Effector memory CD8-positive, alpha-beta T cell (primary cell): ENCODE data around the gene TYW1.
A peak's percentile ranks its signal among the peaks of the same experiment; 100 is the strongest.
"Not testable (repeated sequence)": the region's sequence is repeated elsewhere in the genome, so short reads cannot be mapped to it uniquely, and the experiment has no call there.

ENCODE experiments used
- ATAC-seq: fragments of 150-1000 bp; cut with Tn5 transposase; replicated peaks from 2 replicates; pipeline ENCODE4 v1.10.0; 2021; ENCODE audit warnings: mild to moderate bottlenecking, moderate library complexity
- DNase-seq, 3 experiments: peaks; one replicate each; pipeline ENCODE4 v3.0.0; 2021
- H3K27ac Mint-ChIP-seq, 2 donors: one replicate each; pipeline ENCODE4 v1.8.0; 2022; ENCODE audit warnings: mild to moderate bottlenecking in 2 of 2, mixed read lengths in 2 of 2, moderate library complexity in 2 of 2
- H3K27me3 Mint-ChIP-seq, 2 donors: one replicate each; pipeline ENCODE4 v1.8.0; 2022; ENCODE audit warnings: mixed read lengths in 2 of 2
- H3K36me3 Mint-ChIP-seq: one replicate; pipeline ENCODE4 v1.8.0; 2022; ENCODE audit warnings: mild to moderate bottlenecking, moderate library complexity, mixed read lengths; ENCODE audit not compliant: insufficient read depth
- H3K4me1 Mint-ChIP-seq, 2 donors: one replicate each; pipeline ENCODE4 v1.8.0; 2022; ENCODE audit warnings: low read depth in 2 of 2, mixed read lengths in 2 of 2
- H3K4me3 Mint-ChIP-seq, 2 donors: one replicate each; pipeline ENCODE4 v1.8.0; 2022; ENCODE audit warnings: mild to moderate bottlenecking in 2 of 2, mixed read lengths in 2 of 2, moderate library complexity in 2 of 2
- H3K9me3 Mint-ChIP-seq, 2 donors: one replicate each; pipeline ENCODE4 v1.8.0; 2022; ENCODE audit warnings: mixed read lengths in 2 of 2
- total RNA-seq, 9 experiments: gene quantifications; one replicate each; lab custom pipeline; 2026; lab: John Stamatoyannopoulos, UW

The TYW1 gene, protein sequence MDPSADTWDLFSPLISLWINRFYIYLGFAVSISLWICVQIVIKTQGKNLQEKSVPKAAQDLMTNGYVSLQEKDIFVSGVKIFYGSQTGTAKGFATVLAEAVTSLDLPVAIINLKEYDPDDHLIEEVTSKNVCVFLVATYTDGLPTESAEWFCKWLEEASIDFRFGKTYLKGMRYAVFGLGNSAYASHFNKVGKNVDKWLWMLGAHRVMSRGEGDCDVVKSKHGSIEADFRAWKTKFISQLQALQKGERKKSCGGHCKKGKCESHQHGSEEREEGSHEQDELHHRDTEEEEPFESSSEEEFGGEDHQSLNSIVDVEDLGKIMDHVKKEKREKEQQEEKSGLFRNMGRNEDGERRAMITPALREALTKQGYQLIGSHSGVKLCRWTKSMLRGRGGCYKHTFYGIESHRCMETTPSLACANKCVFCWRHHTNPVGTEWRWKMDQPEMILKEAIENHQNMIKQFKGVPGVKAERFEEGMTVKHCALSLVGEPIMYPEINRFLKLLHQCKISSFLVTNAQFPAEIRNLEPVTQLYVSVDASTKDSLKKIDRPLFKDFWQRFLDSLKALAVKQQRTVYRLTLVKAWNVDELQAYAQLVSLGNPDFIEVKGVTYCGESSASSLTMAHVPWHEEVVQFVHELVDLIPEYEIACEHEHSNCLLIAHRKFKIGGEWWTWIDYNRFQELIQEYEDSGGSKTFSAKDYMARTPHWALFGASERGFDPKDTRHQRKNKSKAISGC
- 43.6 to 73.6 (median 53.1) reads per million in 9 experiments for total RNA-seq

DNA sequence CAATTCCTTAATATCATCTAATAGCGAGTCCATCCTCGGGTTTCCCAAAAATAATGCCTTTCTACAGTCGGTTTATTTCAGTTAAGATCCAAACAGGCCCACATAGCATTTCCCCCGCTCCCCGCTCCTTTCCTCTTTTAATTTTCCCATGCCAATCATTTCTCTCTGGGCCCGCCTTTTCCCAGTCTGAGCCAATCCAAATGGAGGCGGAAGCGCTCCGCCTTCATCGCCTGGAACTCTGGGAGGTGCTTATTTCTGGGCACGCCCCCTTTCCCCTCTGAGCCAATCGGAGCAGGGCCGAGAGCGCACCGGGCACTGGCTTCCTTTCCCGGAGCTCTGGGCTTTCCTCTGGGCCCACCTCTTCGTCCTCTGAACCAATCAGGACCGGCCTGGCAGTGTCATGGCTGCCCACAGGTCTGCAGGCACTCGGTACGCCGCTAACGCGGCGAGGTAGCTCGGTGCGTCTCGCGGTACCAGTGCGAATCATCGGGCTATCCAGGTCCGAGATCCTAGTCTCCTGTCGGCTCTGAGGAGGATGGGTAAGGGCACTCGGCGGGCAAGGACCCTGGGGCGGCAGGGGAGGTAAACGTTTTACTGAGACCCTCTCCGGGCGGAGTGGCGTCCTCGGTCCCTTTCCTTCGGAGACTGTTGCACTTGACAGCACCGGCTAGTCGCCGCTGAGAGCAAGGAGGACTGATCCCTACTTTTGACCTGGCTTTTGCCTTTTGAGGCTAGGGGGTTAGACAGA is at the start of gene TYW1:
Gene TYW1, plus strand, starts transcription at position 390 of the 748 bp plus-strand sequence. Its CDS starts 146 bp downstream, at position 536.
- H3K9me3 Mint-ChIP-seq, H3K27me3 Mint-ChIP-seq: not testable (repeated sequence)
- ATAC-seq, result peak; percentile 79
- DNase-seq, result peak; percentile 98 to 99 (median 99)
- H3K27ac Mint-ChIP-seq, result peak within 1 kb of the TSS; percentile 99
- H3K4me3 Mint-ChIP-seq, result peak within 1 kb of the TSS; percentile 93 to 95
- peaks cover 17 to 23% of the 10 kb centered on the region in 2 donors for H3K4me1 Mint-ChIP-seq
- H3K36me3 Mint-ChIP-seq, result peaks cover 56% of the 10 kb centered on the region

DNA sequence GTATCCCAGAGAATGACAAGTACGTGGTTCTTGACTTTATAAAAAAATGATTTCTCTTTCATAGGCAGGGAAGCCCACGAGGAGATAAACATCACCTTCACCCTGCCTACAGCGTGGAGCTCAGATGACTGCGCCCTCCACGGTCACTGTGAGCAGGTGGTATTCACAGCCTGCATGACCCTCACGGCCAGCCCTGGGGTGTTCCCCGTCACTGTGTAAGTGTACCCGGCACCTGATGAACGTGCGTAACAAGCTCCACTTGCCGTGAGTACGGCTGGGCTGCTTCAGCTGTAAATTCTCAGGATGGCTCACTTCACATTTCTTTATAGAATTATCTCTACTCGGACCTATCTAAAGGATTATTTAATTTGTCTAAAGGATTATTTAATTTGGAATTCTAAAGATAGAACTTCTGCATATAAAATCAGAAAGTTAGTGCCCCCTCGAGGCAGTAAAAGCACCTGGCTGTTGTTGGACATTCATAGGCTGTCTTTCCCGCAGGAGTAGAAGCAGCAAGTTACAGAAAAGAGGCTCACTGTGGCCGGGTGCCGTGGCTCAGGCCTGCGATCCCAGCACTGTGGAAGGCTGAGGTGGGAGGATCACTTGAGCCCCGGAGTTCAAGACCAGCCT is 48.0 kb upstream of the TYW1 start:
- Mint-ChIP-seq H3K27me3 (no peaks in the 10 kb centered on the region), H3K36me3 (peaks cover 92% of the 10 kb centered on the region), H3K27ac (no peak overlapping the region), H3K4me3 (no peak overlapping the region), H3K9me3 (no peaks in the 10 kb centered on the region), H3K4me1 (peaks cover 0 to 2% of the 10 kb centered on the region in 2 donors)
- no peak for DNase-seq
- no peak for ATAC-seq

DNA sequence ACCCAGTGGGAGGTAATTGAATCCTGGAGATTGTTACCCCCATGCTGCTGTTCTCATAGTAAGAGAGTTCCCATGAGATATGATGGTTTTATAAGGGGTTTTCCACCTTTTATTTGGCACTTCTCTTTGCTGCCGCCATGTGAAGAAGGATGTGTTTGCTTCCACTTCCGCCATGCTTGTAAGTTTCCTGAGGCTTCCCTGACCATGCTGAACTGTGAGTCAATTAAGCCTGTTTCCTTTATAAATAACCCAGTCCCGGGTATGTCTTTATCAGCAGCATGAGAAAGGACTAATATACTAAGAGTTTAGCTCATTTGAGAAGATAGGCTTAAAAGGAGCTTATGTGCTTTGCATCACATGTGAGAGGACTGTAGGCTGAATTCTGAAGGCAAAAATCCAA is 46.3 kb upstream of the TYW1 start:
- Mint-ChIP-seq H3K36me3 (peaks cover 92% of the 10 kb centered on the region), H3K27me3 (no peaks in the 10 kb centered on the region), H3K4me1 (peaks cover 0 to 2% of the 10 kb centered on the region in 2 donors), H3K9me3 (no peaks in the 10 kb centered on the region), H3K4me3 (no peak overlapping the region), H3K27ac (no peak overlapping the region)
- DNase-seq (no peak), ATAC-seq (no peak)

DNA sequence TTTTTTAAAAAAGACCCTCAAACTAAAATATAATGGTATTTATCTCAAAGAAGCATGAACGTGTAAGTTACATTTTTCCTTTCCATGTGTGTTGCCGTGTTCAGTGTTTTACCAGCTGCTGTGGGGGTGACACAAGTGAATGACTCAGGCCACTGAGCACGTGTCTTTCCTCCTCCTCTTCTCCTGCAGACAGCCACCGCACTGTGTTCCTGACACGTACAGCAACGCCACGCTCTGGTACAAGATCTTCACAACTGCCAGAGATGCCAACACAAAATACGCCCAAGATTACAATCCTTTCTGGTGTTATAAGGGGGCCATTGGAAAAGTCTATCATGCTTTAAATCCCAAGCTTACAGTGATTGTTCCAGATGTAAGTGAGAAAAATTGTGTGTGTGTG is 45.9 kb upstream of the TYW1 start:
- H3K27me3 Mint-ChIP-seq, result no peaks in the 10 kb centered on the region
- H3K4me3 Mint-ChIP-seq, result no peak overlapping the region
- peaks cover 92% of the 10 kb centered on the region for H3K36me3 Mint-ChIP-seq
- no peak overlapping the region for H3K27ac Mint-ChIP-seq
- H3K9me3 Mint-ChIP-seq, result no peaks in the 10 kb centered on the region
- DNase-seq, result no peak
- no peak for ATAC-seq
- peaks cover 0 to 2% of the 10 kb centered on the region in 2 donors for H3K4me1 Mint-ChIP-seq

DNA sequence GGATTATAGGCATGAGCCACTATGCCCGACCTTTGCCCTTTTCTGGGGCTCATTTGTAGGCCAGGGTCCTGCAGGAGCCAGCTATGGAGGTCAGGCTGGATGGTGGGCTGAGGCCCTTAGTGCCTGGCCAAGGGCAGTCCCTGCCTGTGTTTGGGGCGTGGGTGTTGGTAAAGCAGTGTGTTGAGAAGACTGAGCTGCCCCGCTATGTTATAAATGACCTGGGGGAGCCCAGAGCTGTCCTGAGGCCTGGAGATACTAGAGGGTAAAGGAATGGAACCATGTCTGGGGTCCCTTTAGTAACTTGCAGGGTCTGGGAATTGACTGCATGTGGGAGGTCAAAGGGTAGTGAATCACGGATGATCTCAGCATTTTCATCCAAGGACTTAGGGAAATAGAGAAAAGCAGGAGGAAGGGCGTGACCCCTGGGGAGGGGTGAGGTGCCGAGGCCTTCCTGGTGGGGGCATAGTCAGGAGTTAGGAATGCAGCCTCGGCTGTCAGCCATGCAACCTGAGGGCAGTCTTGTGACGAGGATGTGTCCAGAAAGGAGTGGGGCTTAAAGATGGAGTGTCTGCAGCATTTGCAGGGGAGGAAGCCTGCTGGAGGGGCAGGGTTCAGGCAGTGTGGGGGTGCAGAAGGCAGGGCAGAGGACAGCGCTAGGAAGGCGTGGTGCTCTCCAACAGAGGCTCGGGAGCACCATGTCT is 44.1 kb upstream of the TYW1 start:
- H3K4me3 Mint-ChIP-seq, result no peak overlapping the region
- H3K27ac Mint-ChIP-seq, result peak overlapping the region in 1 of 2 donors; percentile 28
- DNase-seq, result no peak

DNA sequence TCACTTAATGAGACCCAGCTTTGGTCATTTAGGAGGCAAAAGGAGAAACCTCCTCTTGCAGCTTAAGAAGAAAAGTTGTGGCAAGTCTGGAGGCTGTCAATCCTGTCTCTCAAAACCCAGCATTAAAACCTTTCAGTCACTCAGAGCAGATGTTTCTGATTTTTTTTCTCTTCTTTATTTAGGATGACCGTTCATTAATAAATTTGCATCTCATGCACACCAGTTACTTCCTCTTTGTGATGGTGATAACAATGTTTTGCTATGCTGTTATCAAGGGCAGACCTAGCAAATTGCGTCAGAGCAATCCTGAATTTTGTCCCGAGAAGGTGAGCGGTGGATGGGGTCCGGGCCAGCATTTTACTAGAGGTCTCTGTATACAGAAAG is 43.6 kb upstream of the TYW1 start:
- peak overlapping the region in 1 of 2 donors; percentile 41 for H3K27ac Mint-ChIP-seq
- DNase-seq (no peak), ATAC-seq (no peak)
- peaks cover 87% of the 10 kb centered on the region for H3K36me3 Mint-ChIP-seq
- no peaks in the 10 kb centered on the region for H3K27me3 Mint-ChIP-seq
- no peaks in the 10 kb centered on the region for H3K9me3 Mint-ChIP-seq
- peaks cover 0 to 2% of the 10 kb centered on the region in 2 donors for H3K4me1 Mint-ChIP-seq
- H3K4me3 Mint-ChIP-seq, result no peak overlapping the region

More for the DNA sequence above, 44.1 kb upstream of the TYW1 start:
- peaks cover 0 to 2% of the 10 kb centered on the region in 2 donors for H3K4me1 Mint-ChIP-seq
- ATAC-seq, result no peak
- H3K36me3 Mint-ChIP-seq, result peaks cover 92% of the 10 kb centered on the region
- H3K9me3 Mint-ChIP-seq, result no peaks in the 10 kb centered on the region
- no peaks in the 10 kb centered on the region for H3K27me3 Mint-ChIP-seq

DNA sequence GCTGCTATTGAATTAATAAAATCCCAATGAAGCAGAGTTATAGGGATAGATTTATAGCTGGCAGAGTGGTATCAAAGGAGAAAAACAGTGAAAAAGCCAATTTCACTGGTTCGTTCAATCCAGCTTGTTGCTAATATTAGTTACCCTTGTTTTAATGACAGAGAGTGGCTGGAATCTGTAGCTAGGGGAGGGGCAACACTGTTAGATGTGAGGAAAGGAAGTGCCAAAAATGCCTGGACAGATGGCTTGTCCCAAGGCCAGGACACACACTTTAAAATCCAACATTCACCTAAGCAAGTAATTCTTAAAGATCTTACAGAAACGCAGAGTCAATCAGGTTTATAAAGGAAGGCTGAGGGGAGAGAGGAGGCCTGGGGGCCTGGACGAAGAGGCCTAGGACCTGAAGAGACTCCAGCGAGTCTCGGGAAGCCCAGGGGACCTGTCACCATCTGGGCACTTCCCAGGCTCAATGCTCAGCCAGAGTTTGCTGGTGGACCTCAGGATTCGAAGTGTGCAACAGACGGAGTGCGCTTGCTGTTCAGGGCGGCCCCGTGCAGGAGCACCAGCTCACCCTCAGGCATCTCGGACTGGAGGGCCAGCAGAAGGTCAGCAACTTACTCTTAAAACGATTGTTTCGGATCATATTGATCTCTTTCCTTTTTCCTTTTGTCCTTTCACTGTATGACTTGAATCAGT is 38.9 kb upstream of the TYW1 start:
- H3K36me3 Mint-ChIP-seq, result peaks cover 63% of the 10 kb centered on the region
- no peak overlapping the region for H3K4me3 Mint-ChIP-seq
- no peak for DNase-seq
- no peak for ATAC-seq
- no peaks in the 10 kb centered on the region for H3K4me1 Mint-ChIP-seq
- H3K27me3 Mint-ChIP-seq, result no peaks in the 10 kb centered on the region
- H3K9me3 Mint-ChIP-seq, result no peaks in the 10 kb centered on the region
- peak overlapping the region in 1 of 2 donors; percentile 54 for H3K27ac Mint-ChIP-seq

DNA sequence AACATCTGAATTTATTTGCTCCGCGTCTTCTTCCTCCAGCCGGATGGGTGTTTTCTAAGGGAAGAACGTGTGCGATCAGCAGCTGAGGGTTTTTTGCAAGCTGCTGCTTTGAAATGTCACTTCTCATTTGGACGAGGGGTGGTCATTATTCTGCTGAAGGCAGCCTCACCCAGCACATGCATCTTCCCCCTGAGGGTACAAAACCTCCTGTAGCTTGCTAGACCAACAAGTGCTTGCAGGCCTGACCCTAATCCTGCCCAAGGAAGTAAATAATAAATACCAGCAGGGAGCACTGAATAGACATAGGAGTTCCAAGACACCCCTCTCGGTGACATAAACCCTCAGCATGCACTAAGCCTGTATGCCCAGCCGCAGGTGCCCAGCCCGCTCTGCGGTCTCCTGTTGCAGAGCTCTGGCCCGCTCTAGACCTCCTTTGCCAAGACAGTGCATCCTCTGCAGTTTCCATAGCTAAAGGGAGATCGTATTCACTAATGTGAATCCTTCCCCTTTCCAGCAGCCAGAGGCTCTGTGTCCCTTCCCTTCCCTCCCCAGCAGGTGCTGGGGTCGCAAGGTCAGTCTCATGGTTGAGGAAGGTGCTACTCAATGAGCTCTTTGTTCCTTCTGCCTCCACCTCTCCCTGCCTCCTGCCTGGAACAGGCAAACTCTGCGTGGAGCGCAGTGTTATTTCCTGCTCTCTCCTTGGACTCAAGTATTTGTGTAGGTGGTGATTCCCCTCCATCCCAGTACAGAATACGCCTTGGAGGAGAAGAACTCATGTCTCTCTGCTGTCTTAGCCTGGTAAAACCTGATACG is 37.9 kb upstream of the TYW1 start:
- Mint-ChIP-seq H3K36me3 (peaks cover 53% of the 10 kb centered on the region), H3K27me3 (no peaks in the 10 kb centered on the region), H3K4me1 (no peaks in the 10 kb centered on the region), H3K27ac (no peak overlapping the region), H3K9me3 (no peaks in the 10 kb centered on the region), H3K4me3 (no peak overlapping the region)
- ATAC-seq, result no peak
- DNase-seq, result no peak

DNA sequence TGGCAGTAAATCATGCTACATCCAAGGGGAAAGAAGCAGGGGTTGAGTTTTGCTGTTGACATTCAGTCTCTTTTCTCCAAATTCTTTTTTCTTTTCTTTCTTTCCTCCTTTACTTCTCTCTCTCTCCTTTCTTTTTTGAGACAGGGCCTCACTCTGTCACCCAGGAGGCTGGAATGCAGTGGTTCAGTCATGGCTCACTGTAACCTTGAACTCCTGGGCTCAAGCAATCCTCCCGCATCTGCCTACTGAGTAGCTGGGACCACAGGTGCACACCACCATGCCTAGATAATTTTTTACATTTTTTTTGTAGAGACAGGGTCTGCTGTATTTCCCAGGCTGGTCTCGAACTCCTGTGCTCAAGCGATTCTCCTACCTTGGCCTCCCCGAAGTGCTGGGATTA is 36.4 kb upstream of the TYW1 start:
- no peak overlapping the region for H3K4me3 Mint-ChIP-seq
- H3K9me3 Mint-ChIP-seq, result no peaks in the 10 kb centered on the region
- H3K27me3 Mint-ChIP-seq, result no peaks in the 10 kb centered on the region
- no peak for ATAC-seq
- no peak for DNase-seq
- H3K4me1 Mint-ChIP-seq, result no peaks in the 10 kb centered on the region
- H3K27ac Mint-ChIP-seq, result peak overlapping the region in 1 of 2 donors; percentile 68
- H3K36me3 Mint-ChIP-seq, result peaks cover 38% of the 10 kb centered on the region

DNA sequence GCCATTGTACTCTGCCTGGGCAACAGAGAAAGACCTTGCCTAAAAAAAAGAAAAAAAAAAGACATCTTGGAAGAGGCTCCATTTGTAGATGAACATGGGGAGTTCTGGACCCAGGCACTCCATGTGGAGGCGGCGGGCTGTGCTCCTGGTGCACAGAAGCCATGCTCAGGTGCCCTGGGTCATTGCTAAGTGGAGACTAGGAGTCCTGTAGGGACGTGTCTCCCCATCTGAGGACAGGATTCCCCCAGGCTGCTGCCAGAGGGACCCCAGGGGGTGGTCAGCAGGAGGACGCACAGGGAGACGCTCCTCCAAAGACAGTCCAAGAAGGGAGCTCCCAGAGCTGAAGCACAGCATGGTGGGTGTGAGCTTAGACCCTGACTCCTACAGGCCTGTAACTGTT is 35.5 kb upstream of the TYW1 start:
- H3K27ac Mint-ChIP-seq, result no peak overlapping the region
- H3K27me3 Mint-ChIP-seq, result no peaks in the 10 kb centered on the region
- H3K9me3 Mint-ChIP-seq, result no peaks in the 10 kb centered on the region
- DNase-seq (no peak), ATAC-seq (no peak)
- no peaks in the 10 kb centered on the region for H3K4me1 Mint-ChIP-seq
- peaks cover 29% of the 10 kb centered on the region for H3K36me3 Mint-ChIP-seq
- no peak overlapping the region for H3K4me3 Mint-ChIP-seq

DNA sequence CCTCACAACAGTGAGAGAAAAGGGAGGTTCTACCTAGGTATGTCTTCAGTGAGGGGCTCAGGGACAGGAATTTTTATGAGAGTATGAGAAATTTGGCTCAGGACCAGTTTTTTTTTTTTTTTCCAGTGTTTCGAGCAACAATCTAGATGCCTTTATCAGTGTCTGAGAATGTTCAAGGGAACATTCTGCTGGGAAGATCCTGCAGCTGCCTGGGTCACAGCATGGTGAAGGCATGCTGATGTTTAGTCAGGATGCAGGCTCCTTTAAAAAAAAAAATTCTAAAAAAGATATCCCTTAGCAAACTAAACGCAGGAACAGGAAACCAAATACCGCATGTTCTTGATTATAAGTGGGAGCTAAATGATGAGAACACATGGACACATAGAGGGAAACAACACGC is 32.2 kb upstream of the TYW1 start:
- no peaks in the 10 kb centered on the region for H3K4me1 Mint-ChIP-seq
- no peaks in the 10 kb centered on the region for H3K27me3 Mint-ChIP-seq
- DNase-seq, result no peak
- H3K4me3 Mint-ChIP-seq, result no peak overlapping the region
- peaks cover 5% of the 10 kb centered on the region for H3K36me3 Mint-ChIP-seq
- ATAC-seq, result no peak
- no peak overlapping the region for H3K27ac Mint-ChIP-seq
- no peaks in the 10 kb centered on the region for H3K9me3 Mint-ChIP-seq

DNA sequence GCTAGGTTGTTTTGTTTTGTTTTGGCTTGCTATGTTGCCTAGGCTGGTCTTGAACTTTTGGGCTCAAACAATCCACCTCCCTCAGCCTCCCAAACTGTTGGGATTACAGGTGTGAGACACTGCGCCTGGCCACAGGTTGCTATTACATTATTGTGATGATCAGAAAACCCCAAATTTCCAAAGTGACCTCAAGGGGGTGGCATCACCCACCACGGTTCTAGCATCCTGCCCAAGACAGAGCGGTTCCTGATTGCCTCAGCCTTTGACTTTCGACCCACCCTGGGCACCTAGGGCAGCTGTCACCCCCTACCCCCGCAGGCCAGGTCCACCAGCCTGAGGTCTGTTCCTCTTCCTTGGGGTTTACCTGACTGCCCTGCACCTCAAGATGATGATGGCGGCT is 29.6 kb upstream of the TYW1 start:
- no peak for DNase-seq
- no peaks in the 10 kb centered on the region for H3K9me3 Mint-ChIP-seq
- peaks cover 2% of the 10 kb centered on the region for H3K36me3 Mint-ChIP-seq
- ATAC-seq, result no peak
- no peaks in the 10 kb centered on the region for H3K4me1 Mint-ChIP-seq
- no peak overlapping the region for H3K4me3 Mint-ChIP-seq
- H3K27ac Mint-ChIP-seq, result no peak overlapping the region
- H3K27me3 Mint-ChIP-seq, result no peaks in the 10 kb centered on the region
